K562 (cell line): ENCODE data around the gene RNF31. TPM values are rescaled to one million over a fixed set of nuclear protein-coding genes. Genes with fewer than 3 reads are reported as not detected.

Experiments
- ARHGAP35 ChIP-seq: fragments of 450-650 bp; IDR thresholded peaks from 2 replicates; pipeline ENCODE4 v1.6.1; 2018; ENCODE audit not compliant: partially characterized antibody
- BMI1 ChIP-seq: fragments of 150-350 bp; IDR thresholded peaks from 2 replicates; pipeline ENCODE4 v1.6.1; 2014; ENCODE audit warnings: low read length
- CAMTA2 ChIP-seq: fragments of 250-450 bp; sonication (Bioruptor Pico); conservative IDR thresholded peaks from 2 replicates; pipeline ENCODE4 v1.5.1; 2022
- E2F3 ChIP-seq: fragments of 250-450 bp; sonication (Bioruptor Pico); IDR thresholded peaks from 2 replicates; pipeline ENCODE4 v1.4.0; 2020; ENCODE audit warnings: mild to moderate bottlenecking
- HEY1 ChIP-seq: fragments of 250-450 bp; sonication (Bioruptor Pico); IDR thresholded peaks from 2 replicates; pipeline ENCODE4 v1.5.0; 2020; ENCODE audit warnings: mild to moderate bottlenecking, moderate library complexity, borderline replicate concordance
- KDM1A ChIP-seq, 2 experiments: fragments of 450-650 bp; IDR thresholded peaks; 2 replicates each; pipeline ENCODE4 v1.6.1; 2016; ENCODE audit warnings: mild to moderate bottlenecking in 2 of 2
- MTF1 ChIP-seq: fragments of 250-450 bp; sonication (Bioruptor Pico); IDR thresholded peaks from 2 replicates; pipeline ENCODE4 v1.9.0; 2021; ENCODE audit warnings: moderate library complexity, mild to moderate bottlenecking, inconsistent platforms, borderline replicate concordance
- MYNN ChIP-seq, 2 experiments: sonication (generic); formaldehyde crosslinking in 1 of 2; IDR thresholded peaks; 2 replicates each; pipeline versions ENCODE4 v1.5.0 to v1.6.1; 2016 to 2020; ENCODE audit warnings: antibody characterized with exemption in 1 of 2, missing genetic modification reagents in 1 of 2
- NEUROD1 ChIP-seq: fragments of 150-350 bp; IDR thresholded peaks from 2 replicates; pipeline ENCODE4 v1.6.1; 2014; ENCODE audit warnings: borderline replicate concordance, low read length, low read depth; ENCODE audit not compliant: partially characterized antibody
- PML ChIP-seq: IDR thresholded peaks from 2 replicates; pipeline ENCODE4 v1.6.1; 2012; ENCODE audit warnings: low read length, inconsistent platforms
- POLR2AphosphoS5 ChIP-seq: IDR thresholded peaks from 2 replicates; pipeline ENCODE4 v1.6.1; 2011; ENCODE audit warnings: mild to moderate bottlenecking, low read depth, low read length, moderate library complexity; ENCODE audit not compliant: control insufficient read depth, insufficient read depth
- PPARD ChIP-seq: fragments of 250-450 bp; sonication (Bioruptor Pico); IDR thresholded peaks from 2 replicates; pipeline ENCODE4 v1.8.0; 2022; ENCODE audit warnings: inconsistent platforms, mild to moderate bottlenecking, moderate library complexity
- RUNX1 ChIP-seq: sonication (generic); IDR thresholded peaks from 2 replicates; pipeline ENCODE4 v1.6.1; 2016; ENCODE audit warnings: antibody characterized with exemption, low read depth
- SMC3 ChIP-seq: conservative IDR thresholded peaks from 2 replicates; pipeline ENCODE4 v1.6.1; 2011; ENCODE audit warnings: low read depth, low read length, improper control_type of control experiment; ENCODE audit not compliant: insufficient read depth
- TCF7L2 ChIP-seq: fragments of 150-350 bp; IDR thresholded peaks from 2 replicates; pipeline ENCODE4 v1.6.1; 2016; ENCODE audit warnings: low read depth, mild to moderate bottlenecking, low read length, moderate library complexity
- TOE1 ChIP-seq, 2 experiments: fragments of 450-650 bp in 1 of 2; sonication (generic) in 1 of 2; formaldehyde crosslinking in 1 of 2; IDR thresholded peaks; 2 replicates each; pipeline versions ENCODE4 v1.7.1 to v1.8.0; 2016 to 2022; ENCODE audit warnings: borderline replicate concordance in 2 of 2, mild to moderate bottlenecking in 2 of 2, antibody characterized with exemption in 1 of 2, inconsistent platforms in 1 of 2, low read depth in 1 of 2, missing genetic modification reagents in 1 of 2, moderate library complexity in 1 of 2
- polyA plus RNA-seq, 8 experiments: library from polyadenylated mRNA; depleted of rRNA in 4 of 8; stranded (reverse) in 5 of 8; unstranded in 3 of 8; fragments of >200 nt; fragmentation: Nextera tagmentation in 2 of 8; fragmentation: Illumina TruSeq in 1 of 8; extraction: Ambion mirVana in 2 of 8; extraction: Trizol in 1 of 8; gene quantifications; 2 replicates each; pipeline versions ENCODE4 v1.2.1 to v1.2.3, GENCODE V29; 2011 to 2014; ENCODE audit warnings: inconsistent platforms in 1 of 8, missing spikeins in 1 of 8
- total RNA-seq, 7 experiments: library from RNA; depleted of rRNA in 6 of 7; stranded (reverse); fragments of >200 nt in 6 of 7; fragmentation: Illumina TruSeq in 2 of 7; extraction: Trizol in 2 of 7; gene quantifications; 2 replicates each; pipeline versions ENCODE4 v1.2.1 to v1.2.3, GENCODE V29; 2011 to 2021; ENCODE audit warnings: low replicate concordance in 1 of 7
- TF ChIP-seq, protein P1 (sequence below): fragments of 450-650 bp; conservative IDR thresholded peaks from 2 replicates; pipeline ENCODE4 v1.6.1; 2016; ENCODE audit warnings: missing genetic modification characterization, low read depth, mild to moderate bottlenecking, missing compliant biosample characterization, moderate library complexity
- TF ChIP-seq, protein P2 (sequence below), 2 experiments: IDR thresholded peaks; 2 replicates each; pipeline ENCODE4 v1.6.1; 2012; ENCODE audit warnings: improper control_type of control experiment in 2 of 2, low read depth in 2 of 2, low read length in 2 of 2, borderline replicate concordance in 1 of 2
- TF ChIP-seq, protein P3 (sequence below): fragments of 450-650 bp; IDR thresholded peaks from 2 replicates; pipeline ENCODE4 v1.6.1; 2016; ENCODE audit warnings: low read depth, mild to moderate bottlenecking, moderate library complexity
- TF ChIP-seq, protein P4 (sequence below): sonication (generic); formaldehyde crosslinking; IDR thresholded peaks from 2 replicates; pipeline ENCODE4 v1.8.0; 2022; ENCODE audit warnings: mild to moderate bottlenecking, low read depth, missing genetic modification reagents
- TF ChIP-seq, protein P5 (sequence below): fragments of 250-450 bp; sonication (Bioruptor Pico); IDR thresholded peaks from 2 replicates; pipeline ENCODE4 v1.4.0; 2020

The RNF31 gene
- total and polyA plus RNA-seq, 9 of the 15 experiments (the other 6 are each of a cell fraction or from before 2014, with no cell fraction given), result 3.1 to 47.6 (median 19.1) TPM

DNA sequence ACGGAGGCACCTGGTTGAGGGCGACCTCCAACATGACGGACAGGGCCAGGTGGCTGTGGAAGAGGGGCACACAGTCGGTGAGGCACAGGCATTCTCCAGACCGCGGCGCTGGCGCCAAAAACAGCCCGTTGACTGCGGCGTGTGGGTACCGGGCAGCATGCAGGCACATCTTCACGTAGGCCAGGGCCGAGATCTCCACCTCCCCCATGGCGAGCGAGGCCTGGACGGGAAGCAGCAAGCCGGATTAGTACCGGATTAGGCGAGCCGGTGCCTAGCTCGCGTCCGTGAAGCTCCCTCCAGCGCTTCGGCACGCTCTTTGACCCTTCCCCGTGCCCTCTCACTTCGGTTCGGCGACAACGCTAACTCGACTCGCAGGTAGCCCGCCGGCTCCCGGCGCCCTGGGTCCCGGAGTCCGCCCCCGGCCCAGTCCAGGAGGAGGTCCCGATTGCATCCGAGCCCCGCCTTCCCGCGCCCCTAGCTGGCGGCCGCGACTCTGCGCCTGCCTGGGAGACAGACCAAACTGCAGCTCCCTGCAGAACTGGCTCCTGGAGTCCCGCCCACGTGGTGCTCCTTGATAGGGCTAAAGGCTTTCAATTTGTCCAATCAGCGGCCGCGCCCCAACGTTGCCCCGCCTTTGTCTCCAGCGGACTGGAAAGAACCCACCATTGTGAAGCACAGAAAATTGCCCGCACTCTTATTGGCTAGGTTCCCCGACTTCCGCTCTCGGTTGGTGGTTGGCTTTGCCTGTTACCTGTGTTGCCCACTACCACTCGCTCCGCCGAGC is 6.0 kb upstream of the RNF31 start, which contains the start of gene EMC9 (continued):
- TF ChIP-seq, protein P1, sequence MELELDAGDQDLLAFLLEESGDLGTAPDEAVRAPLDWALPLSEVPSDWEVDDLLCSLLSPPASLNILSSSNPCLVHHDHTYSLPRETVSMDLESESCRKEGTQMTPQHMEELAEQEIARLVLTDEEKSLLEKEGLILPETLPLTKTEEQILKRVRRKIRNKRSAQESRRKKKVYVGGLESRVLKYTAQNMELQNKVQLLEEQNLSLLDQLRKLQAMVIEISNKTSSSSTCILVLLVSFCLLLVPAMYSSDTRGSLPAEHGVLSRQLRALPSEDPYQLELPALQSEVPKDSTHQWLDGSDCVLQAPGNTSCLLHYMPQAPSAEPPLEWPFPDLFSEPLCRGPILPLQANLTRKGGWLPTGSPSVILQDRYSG (tag), result no peak
- TF ChIP-seq NEUROD1 (peak; percentile 75), E2F3 (no peak), SMC3 (no peak), TOE1 (IDR thresholded peaks at IDR 0.05; ENCODE audit: borderline replicate concordance) (no peak), TOE1 (CRISPR knock-in tag; IDR thresholded peaks at IDR 0.05; ENCODE audit: borderline replicate concordance, low read depth) (no peak), HEY1 (no peak), POLR2AphosphoS5 (0 out of 2 replicates have a peak, but pooled peaks have one; percentile 31), RUNX1 (no peak), TCF7L2 (no peak), PML (0 out of 2 replicates have a peak, but pooled peaks have one; percentile 6), CAMTA2 (CRISPR knock-in tag) (no peak), KDM1A (IDR thresholded peaks at IDR 0.05) (peak; percentile 34 to 73; a peak in 2 of 4 replicates), PPARD (no peak), BMI1 (no peak), ARHGAP35 (no peak), MTF1 (CRISPR knock-in tag) (no peak), MYNN (IDR thresholded peaks at IDR 0.05) (no peak), MYNN (CRISPR knock-in tag; IDR thresholded peaks at IDR 0.05) (no peak)
- TF ChIP-seq, protein P2, sequence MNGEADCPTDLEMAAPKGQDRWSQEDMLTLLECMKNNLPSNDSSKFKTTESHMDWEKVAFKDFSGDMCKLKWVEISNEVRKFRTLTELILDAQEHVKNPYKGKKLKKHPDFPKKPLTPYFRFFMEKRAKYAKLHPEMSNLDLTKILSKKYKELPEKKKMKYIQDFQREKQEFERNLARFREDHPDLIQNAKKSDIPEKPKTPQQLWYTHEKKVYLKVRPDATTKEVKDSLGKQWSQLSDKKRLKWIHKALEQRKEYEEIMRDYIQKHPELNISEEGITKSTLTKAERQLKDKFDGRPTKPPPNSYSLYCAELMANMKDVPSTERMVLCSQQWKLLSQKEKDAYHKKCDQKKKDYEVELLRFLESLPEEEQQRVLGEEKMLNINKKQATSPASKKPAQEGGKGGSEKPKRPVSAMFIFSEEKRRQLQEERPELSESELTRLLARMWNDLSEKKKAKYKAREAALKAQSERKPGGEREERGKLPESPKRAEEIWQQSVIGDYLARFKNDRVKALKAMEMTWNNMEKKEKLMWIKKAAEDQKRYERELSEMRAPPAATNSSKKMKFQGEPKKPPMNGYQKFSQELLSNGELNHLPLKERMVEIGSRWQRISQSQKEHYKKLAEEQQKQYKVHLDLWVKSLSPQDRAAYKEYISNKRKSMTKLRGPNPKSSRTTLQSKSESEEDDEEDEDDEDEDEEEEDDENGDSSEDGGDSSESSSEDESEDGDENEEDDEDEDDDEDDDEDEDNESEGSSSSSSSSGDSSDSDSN (IDR thresholded peaks at IDR 0.05; ENCODE audit: borderline replicate concordance in 1 of 2, low read depth in 2 of 2, low read length in 2 of 2), result no peak
- TF ChIP-seq, protein P3, sequence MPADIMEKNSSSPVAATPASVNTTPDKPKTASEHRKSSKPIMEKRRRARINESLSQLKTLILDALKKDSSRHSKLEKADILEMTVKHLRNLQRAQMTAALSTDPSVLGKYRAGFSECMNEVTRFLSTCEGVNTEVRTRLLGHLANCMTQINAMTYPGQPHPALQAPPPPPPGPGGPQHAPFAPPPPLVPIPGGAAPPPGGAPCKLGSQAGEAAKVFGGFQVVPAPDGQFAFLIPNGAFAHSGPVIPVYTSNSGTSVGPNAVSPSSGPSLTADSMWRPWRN, result no peak
- TF ChIP-seq, protein P4, sequence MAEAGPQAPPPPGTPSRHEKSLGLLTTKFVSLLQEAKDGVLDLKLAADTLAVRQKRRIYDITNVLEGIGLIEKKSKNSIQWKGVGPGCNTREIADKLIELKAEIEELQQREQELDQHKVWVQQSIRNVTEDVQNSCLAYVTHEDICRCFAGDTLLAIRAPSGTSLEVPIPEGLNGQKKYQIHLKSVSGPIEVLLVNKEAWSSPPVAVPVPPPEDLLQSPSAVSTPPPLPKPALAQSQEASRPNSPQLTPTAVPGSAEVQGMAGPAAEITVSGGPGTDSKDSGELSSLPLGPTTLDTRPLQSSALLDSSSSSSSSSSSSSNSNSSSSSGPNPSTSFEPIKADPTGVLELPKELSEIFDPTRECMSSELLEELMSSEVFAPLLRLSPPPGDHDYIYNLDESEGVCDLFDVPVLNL (CRISPR knock-in tag), result no peak
- TF ChIP-seq, protein P5, sequence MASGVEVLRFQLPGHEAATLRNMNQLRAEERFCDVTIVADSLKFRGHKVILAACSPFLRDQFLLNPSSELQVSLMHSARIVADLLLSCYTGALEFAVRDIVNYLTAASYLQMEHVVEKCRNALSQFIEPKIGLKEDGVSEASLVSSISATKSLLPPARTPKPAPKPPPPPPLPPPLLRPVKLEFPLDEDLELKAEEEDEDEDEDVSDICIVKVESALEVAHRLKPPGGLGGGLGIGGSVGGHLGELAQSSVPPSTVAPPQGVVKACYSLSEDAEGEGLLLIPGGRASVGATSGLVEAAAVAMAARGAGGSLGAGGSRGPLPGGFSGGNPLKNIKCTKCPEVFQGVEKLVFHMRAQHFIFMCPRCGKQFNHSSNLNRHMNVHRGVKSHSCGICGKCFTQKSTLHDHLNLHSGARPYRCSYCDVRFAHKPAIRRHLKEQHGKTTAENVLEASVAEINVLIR (CRISPR knock-in tag), result no peak
